H9 (cell line): ENCODE data around the gene DNAH11. TPM values are rescaled to one million over a fixed set of nuclear protein-coding genes. Genes with fewer than 3 reads are reported as not detected.

Experiments
- DNase-seq: peaks from one replicate; pipeline ENCODE4 v3.0.0-alpha.2; 2017
- H2AFZ ChIP-seq: one replicate; pipeline ENCODE4 v1.6.1; 2013; ENCODE audit warnings: mild to moderate bottlenecking, low read length, control low read depth, moderate library complexity
- H2AK5ac ChIP-seq: 2 replicates; pipeline ENCODE4 v1.6.1; 2013; ENCODE audit warnings: low read length, control low read depth, mixed read lengths; ENCODE audit not compliant: insufficient read length
- H2BK120ac ChIP-seq: one replicate; pipeline ENCODE4 v1.6.1; 2013; ENCODE audit warnings: low read depth, mild to moderate bottlenecking, low read length, control low read depth, inconsistent platforms; ENCODE audit not compliant: poor library complexity, severe bottlenecking
- H2BK12ac ChIP-seq: 2 replicates; pipeline ENCODE4 v1.6.1; 2013; ENCODE audit warnings: low read length, control low read depth, mixed read lengths, low read depth; ENCODE audit not compliant: insufficient read length
- H2BK15ac ChIP-seq: 2 replicates; pipeline ENCODE4 v1.6.1; 2013; ENCODE audit warnings: low read depth, low read length, control low read depth
- H2BK20ac ChIP-seq: one replicate; pipeline ENCODE4 v1.6.1; 2013; ENCODE audit warnings: low read depth, mild to moderate bottlenecking, low read length, control low read depth, inconsistent platforms; ENCODE audit not compliant: poor library complexity, severe bottlenecking
- H2BK5ac ChIP-seq: 2 replicates; pipeline ENCODE4 v1.6.1; 2013; ENCODE audit warnings: low read length, control low read depth, mixed read lengths; ENCODE audit not compliant: insufficient read length
- H3K14ac ChIP-seq: 2 replicates; pipeline ENCODE4 v1.6.1; 2013; ENCODE audit warnings: low read length, control low read depth; ENCODE audit not compliant: insufficient read depth
- H3K18ac ChIP-seq: 2 replicates; pipeline ENCODE4 v1.6.1; 2013; ENCODE audit warnings: low read depth, mild to moderate bottlenecking, mixed read lengths, low read length, control low read depth; ENCODE audit not compliant: insufficient read length
- H3K23ac ChIP-seq: 2 replicates; pipeline ENCODE4 v1.6.1; 2013; ENCODE audit warnings: low read length, control low read depth, mixed read lengths, low read depth; ENCODE audit not compliant: insufficient read length
- H3K23me2 ChIP-seq: 2 replicates; pipeline ENCODE4 v1.6.1; 2013; ENCODE audit warnings: low read depth, mild to moderate bottlenecking, mixed read lengths, low read length, control low read depth; ENCODE audit not compliant: insufficient read length, poor library complexity, severe bottlenecking
- H3K27ac ChIP-seq: 2 replicates; pipeline ENCODE4 v1.5.1; 2013; ENCODE audit warnings: low read length, control low read depth, mixed read lengths, low read depth; ENCODE audit not compliant: insufficient read length
- H3K27me3 ChIP-seq: 2 replicates; pipeline ENCODE4 v1.6.1; 2013; ENCODE audit warnings: low read length, control low read depth, inconsistent platforms; ENCODE audit not compliant: insufficient read depth
- H3K4ac ChIP-seq: 2 replicates; pipeline ENCODE4 v1.6.1; 2013; ENCODE audit warnings: low read depth, mild to moderate bottlenecking, control low read depth, inconsistent platforms, low read length, moderate library complexity
- H3K4me1 ChIP-seq: 2 replicates; pipeline ENCODE4 v1.6.1; 2013; ENCODE audit warnings: low read length, control low read depth, inconsistent platforms; ENCODE audit not compliant: insufficient read depth
- H3K4me2 ChIP-seq: 2 replicates; pipeline ENCODE4 v1.6.1; 2013; ENCODE audit warnings: low read length, control low read depth, mixed read lengths; ENCODE audit not compliant: insufficient read length, insufficient read depth
- H3K56ac ChIP-seq: 2 replicates; pipeline ENCODE4 v1.6.1; 2013; ENCODE audit warnings: low read depth, mild to moderate bottlenecking, mixed read lengths, low read length, control low read depth; ENCODE audit not compliant: insufficient read length
- H3K79me1 ChIP-seq: 2 replicates; pipeline ENCODE4 v1.6.1; 2013; ENCODE audit warnings: low read depth, mild to moderate bottlenecking, moderate library complexity, low read length, control low read depth, inconsistent platforms; ENCODE audit not compliant: insufficient read depth, poor library complexity, severe bottlenecking
- H3K79me2 ChIP-seq: 2 replicates; pipeline ENCODE4 v1.6.1; 2013; ENCODE audit warnings: low read length, control low read depth, inconsistent platforms; ENCODE audit not compliant: insufficient read depth
- H3K9ac ChIP-seq: 2 replicates; pipeline ENCODE4 v1.6.1; 2013; ENCODE audit warnings: low read length, control low read depth, mixed read lengths; ENCODE audit not compliant: insufficient read length; ENCODE audit errors: extremely low read depth
- H3K9me3 ChIP-seq: one replicate; pipeline ENCODE4 v1.6.1; 2013; ENCODE audit warnings: low read depth, low read length, inconsistent platforms; ENCODE audit not compliant: control insufficient read depth
- H3T11ph ChIP-seq: one replicate; pipeline ENCODE4 v1.6.1; 2013; ENCODE audit warnings: mild to moderate bottlenecking, low read length, control low read depth, inconsistent platforms
- H4K20me1 ChIP-seq: one replicate; pipeline ENCODE4 v1.6.1; 2013; ENCODE audit not compliant: control insufficient read depth, insufficient read length, insufficient read depth
- H4K5ac ChIP-seq: 2 replicates; pipeline ENCODE4 v1.6.1; 2013; ENCODE audit warnings: low read depth, mild to moderate bottlenecking, mixed read lengths, low read length, control low read depth; ENCODE audit not compliant: insufficient read length
- H4K8ac ChIP-seq: replicated peaks from 2 replicates; pipeline ENCODE4 v1.6.1; 2013; ENCODE audit warnings: low read length, control low read depth, mixed read lengths, low read depth; ENCODE audit not compliant: insufficient read length
- H4K91ac ChIP-seq: 2 replicates; pipeline ENCODE4 v1.6.1; 2013; ENCODE audit warnings: low read depth, mild to moderate bottlenecking, moderate library complexity, mixed read lengths, low read length, control low read depth; ENCODE audit not compliant: insufficient read length
- H3K27ac Mint-ChIP-seq, 3 experiments: 2 replicates in 2 of 3; 3 replicates in 1 of 3; pipeline ENCODE4 v1.8.0; 2020 to 2021; ENCODE audit warnings: mixed read lengths in 3 of 3, mild to moderate bottlenecking in 1 of 3, moderate library complexity in 1 of 3
- H3K27me3 Mint-ChIP-seq: 2 replicates; pipeline ENCODE4 v1.8.0; 2021; ENCODE audit warnings: low read depth, mild to moderate bottlenecking, moderate library complexity, mixed read lengths
- H3K36me3 Mint-ChIP-seq, 3 experiments: 2 replicates in 2 of 3; 3 replicates in 1 of 3; pipeline ENCODE4 v1.8.0; 2020 to 2021; ENCODE audit warnings: low read depth in 3 of 3, mixed read lengths in 3 of 3; ENCODE audit not compliant: insufficient read depth in 1 of 3
- H3K4me1 Mint-ChIP-seq, 2 experiments: 2 replicates each; pipeline ENCODE4 v1.8.0; 2020; ENCODE audit warnings: mixed read lengths in 2 of 2
- H3K4me3 Mint-ChIP-seq, 2 experiments: 2 replicates in 1 of 2; 3 replicates in 1 of 2; pipeline ENCODE4 v1.8.0; 2020 to 2021; ENCODE audit warnings: mild to moderate bottlenecking in 2 of 2, mixed read lengths in 2 of 2, moderate library complexity in 1 of 2
- H3K9me3 Mint-ChIP-seq, 2 experiments: 2 replicates in 1 of 2; 3 replicates in 1 of 2; pipeline ENCODE4 v1.8.0; 2020; ENCODE audit warnings: mild to moderate bottlenecking in 2 of 2, mixed read lengths in 2 of 2, moderate library complexity in 1 of 2
- CTCF ChIP-seq: fragments of 200-600 bp; sonication (generic); conservative IDR thresholded peaks from 3 replicates; pipeline ENCODE4 v1.8.0; 2021; ENCODE audit warnings: antibody characterized with exemption, mild to moderate bottlenecking
- WGBS: extraction: QIAGEN DNeasy Blood & Tissue Kit; methylation state at CpG from one replicate; pipeline ENCODE4 v1.1.7; 2013; ENCODE audit warnings: missing lambda C conversion rate, low lambda C conversion rate, mixed read lengths; ENCODE audit not compliant: insufficient read length; ENCODE audit errors: extremely low coverage; 5-methylcytosine and 5-hydroxymethylcytosine counted together
- total RNA-seq: library from RNA; stranded (reverse); gene quantifications from 2 replicates; pipeline ENCODE4 v1.2.1, GENCODE V29; 2021

DNAH11 gene
- total RNA-seq, 1 experiment from 2014 or later = 2.5 TPM

- peaks cover 38 to 41% of the 10 kb centered on the region in 2 experiments for H3K4me1 Mint-ChIP-seq
- H3K4me3 Mint-ChIP-seq = no peak overlapping the region
- Histone ChIP-seq H2BK5ac (no peak overlapping the region), H2BK15ac (no peak overlapping the region), H3K79me2 (no peaks in the 10 kb centered on the region), H3K4ac (no peak overlapping the region), H3K18ac (no peak overlapping the region), H3T11ph (no peak overlapping the region), H3K14ac (no peak overlapping the region), H4K20me1 (no peaks in the 10 kb centered on the region), H3K27ac (no peak overlapping the region), H3K27me3 (no peaks in the 10 kb centered on the region; the same call in 1 of the 2 replicates), H2BK120ac (no peak overlapping the region), H3K23me2 (peaks cover 13% of the 10 kb centered on the region), H2AFZ (no peak overlapping the region), H3K4me1 (peaks cover 6% of the 10 kb centered on the region), H4K8ac (no peak overlapping the region), H2BK12ac (no peak overlapping the region), H4K91ac (no peak overlapping the region), H2AK5ac (no peak overlapping the region), H3K79me1 (no peaks in the 10 kb centered on the region), H3K9me3 (no peaks in the 10 kb centered on the region), H4K5ac (no peak overlapping the region), H3K23ac (no peak overlapping the region), H2BK20ac (no peak overlapping the region), H3K9ac (no peak overlapping the region), H3K4me2 (no peak overlapping the region), H3K56ac (no peak overlapping the region)
- no CpG with 5 or more reads among the region's 3 CpGs for WGBS
- peaks cover 25% of the 10 kb centered on the region for H3K27me3 Mint-ChIP-seq
- H3K36me3 Mint-ChIP-seq = peaks cover 0 to 2% (median 0%) of the 10 kb centered on the region in 3 experiments; a peak in 2 of 7 replicates
- no peak for TF ChIP-seq CTCF
- no peaks in the 10 kb centered on the region for H3K9me3 Mint-ChIP-seq
- H3K27ac Mint-ChIP-seq = no peak overlapping the region
- DNase-seq = no peak
Measured at GRCh38 chr7:21547501-21547900, 4.7 kb downstream of the DNAH11 start.
